Glomerular visceral epithelial cell (primary cell): ENCODE results near the gene FMO2.

Experiments used
- DNase-seq: peaks from one replicate; pipeline ENCODE4 v3.0.0-alpha.2; 2016; ENCODE audit errors: extremely low spot score

FMO2 gene

GRCh38 chr1:171256940-171257606, 72.0 kb downstream of the FMO2 start:
- DNase-seq, result peak; percentile 19

- no peak for DNase-seq
Measured at GRCh38 chr1:171257607-171258076, 72.5 kb downstream of the FMO2 start.

GRCh38 chr1:171258429-171258828, 73.3 kb downstream of the FMO2 start:
- no peak for DNase-seq

GRCh38 chr1:171258943-171259342, 73.8 kb downstream of the FMO2 start:
- DNase-seq, result no peak
